Activated CD4-positive, alpha-beta T cell treated with anti-CD3 and anti-CD28 coated beads, Interleukin-2, amount 50 U/mL, for 4 hours (primary cell): ENCODE measurements around the gene RBFOX1.

Experiments used
- DNase-seq, 2 experiments: peaks; one replicate each; pipeline ENCODE4 v3.0.0-alpha.2; 2020

The RBFOX1 gene

DNA sequence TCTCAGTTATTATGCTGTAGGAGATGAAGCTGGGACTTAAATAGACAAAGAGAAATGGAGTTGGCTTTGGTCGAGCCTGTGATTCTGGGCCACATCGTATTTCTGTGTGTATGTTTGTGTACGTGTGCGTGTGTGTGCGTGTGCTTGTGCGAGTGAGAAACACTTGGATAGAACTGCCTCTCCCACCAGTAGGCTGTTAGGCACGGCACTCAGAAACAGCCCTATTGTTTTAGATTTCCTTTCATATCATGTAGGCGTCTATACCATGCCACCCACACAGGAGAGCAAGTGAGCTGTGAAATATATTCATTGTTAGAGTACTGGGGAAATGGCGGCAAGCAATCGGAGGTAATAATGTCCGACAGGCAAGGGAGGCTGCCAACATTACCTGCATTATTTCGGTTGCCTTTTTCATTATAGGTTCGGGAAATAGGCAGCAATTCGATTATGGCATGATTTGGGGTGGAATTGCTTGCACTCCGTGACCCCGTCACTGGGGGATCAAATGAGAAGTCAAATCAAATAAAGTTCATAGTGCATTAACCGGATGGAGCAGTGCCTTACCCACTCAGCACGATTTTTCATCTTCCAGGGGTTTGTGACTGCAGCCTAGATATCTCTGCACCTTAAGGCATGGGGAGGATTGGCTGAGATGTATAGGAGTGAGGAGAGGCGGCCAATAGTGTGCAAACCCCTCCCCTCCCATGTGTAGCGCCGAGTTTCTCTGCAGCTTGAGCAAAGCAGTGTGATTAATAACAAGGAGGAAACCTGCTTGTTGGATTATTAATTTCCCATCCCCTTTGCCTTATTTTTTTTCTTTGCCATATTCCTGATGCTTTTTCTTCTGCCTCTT, 89.6 kb downstream of the RBFOX1 start:
- DNase-seq, result no peak

DNA sequence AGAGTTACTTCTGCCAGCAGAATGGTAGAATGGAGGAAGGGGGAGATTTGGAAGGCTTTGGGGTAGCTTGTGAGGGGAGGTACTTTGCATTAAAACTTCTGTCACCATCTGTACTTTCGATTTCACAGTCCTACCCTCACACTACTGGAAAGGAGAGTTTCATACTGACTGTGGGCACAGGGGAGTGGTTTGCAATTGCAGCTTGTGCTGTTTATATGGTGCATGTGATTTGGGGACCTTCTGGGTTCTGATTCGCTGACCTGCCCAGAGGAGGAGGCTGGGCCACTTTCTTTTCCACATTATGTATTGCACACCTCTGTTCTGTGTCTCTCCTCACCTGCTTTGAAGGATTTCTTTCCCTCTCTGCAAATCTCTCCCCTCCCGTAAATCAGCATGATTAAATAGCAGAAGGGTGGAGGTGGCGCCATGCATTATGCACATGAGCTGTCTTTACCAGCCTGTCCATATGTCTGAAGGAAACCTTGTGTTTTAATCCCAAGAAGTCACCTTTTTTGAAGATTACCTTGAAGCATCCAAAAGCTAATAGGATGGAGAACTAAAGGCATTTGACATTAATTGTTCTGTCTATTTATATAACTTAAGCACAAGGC, 90.9 kb downstream of the RBFOX1 start:
- DNase-seq, result no peak

DNA sequence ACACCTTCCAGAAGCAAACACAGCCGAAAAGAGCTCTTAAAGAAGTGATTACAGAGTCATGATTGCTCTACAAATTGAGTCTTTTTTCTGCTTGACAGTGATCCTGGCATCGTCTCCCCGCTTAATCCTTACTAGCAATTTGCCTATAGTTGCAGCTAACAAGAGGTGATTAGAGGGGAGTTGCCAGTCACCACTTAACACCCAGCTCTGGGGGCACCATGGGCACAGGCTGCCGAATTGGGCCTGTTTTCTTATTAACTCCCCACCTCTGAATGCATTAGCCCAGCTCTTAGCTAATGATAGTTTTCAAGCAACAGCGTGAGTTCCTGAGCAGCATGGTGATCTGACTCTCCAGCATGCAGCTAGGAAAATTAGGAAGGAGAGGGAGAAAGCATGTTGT, 93.5 kb downstream of the RBFOX1 start:
- no peak for DNase-seq

DNA sequence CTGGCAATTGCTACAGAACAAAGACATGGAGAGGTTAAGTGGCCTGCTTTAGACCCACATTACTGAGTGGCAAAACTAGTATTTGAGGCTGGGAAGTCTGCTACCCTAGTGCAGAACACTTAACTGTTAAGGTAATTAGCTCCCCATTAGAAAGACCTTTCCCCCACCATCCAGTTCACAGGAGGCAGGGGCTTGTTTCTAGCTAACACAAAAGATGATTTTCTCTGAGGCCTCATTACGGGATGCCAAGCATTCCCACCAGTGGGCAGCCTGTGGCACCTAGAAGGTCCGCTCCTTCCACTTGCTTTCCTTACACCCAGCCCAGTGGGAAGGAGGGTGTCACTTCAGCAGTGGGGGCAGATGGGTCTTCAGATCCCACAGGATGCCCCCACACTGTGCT, 99.1 kb downstream of the RBFOX1 start:
- no peak for DNase-seq

DNA sequence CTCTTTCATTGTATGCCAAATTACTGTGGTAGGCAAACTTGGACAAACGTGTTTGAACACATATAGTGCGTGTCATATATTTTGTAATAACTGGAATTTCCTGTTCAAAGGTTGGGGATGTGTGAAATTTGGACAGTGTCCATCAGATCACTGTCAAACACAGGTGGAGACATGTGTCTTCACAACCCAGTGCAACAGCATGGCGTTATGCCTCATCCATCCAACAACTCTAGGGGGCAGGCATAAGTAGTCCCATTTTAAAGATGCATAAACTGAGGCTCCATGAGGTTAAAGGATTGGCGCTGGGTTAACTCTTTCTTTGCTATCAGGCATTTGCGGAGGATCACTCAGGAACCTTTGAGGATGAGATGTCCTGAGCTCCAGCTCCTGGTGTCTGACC, 103.7 kb downstream of the RBFOX1 start:
- DNase-seq, result no peak

DNA sequence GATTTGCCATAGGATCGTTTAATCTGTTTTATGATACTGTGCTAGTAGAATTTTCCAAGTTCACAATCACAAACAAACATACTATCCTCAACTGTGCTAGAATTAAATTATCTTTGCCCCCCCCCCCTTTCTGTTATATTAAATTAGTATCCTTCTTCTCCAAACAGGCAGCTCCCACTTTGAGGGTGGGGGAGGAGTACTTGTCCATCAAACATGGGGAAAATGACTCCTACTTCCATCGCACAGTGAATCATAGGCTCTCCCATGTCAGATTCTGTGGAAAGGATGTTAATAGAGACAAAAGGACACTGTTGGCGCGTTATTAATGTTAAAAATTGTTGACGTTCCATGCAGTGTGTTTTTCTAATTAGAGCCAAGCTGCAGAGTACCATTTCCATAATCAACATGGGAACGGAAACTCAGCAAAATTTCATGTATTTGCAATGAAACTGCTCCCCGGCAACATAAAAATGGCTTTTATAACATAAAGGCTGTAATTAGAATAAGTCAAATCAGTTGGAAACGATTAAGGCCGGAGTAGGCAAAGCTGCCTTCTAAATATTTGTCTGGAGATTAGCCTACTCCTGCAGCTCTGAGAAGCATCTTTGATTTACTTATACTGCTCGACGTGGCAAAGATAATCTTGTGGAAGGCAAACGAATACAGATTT, 104.6 kb downstream of the RBFOX1 start:
- no peak for DNase-seq

DNA sequence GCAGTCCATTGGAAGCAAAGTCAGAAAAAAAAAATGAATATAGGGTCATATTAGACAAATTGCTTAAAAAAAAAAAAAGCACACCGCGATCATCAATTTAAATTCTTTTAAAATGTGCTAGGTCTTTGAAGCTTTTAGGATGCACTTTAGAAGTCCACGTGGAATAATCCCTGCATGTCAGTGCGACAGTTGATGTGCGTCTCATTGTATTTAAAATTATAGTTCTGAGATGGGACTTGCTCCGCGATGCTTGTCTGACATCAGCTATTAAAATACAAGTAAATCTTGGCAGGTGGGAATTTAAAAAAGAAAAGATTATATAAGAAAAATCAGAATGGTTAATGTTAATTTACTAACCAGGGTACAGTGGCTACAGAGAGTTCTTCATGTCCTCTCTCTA, 105.2 kb downstream of the RBFOX1 start:
- DNase-seq, result no peak

DNA sequence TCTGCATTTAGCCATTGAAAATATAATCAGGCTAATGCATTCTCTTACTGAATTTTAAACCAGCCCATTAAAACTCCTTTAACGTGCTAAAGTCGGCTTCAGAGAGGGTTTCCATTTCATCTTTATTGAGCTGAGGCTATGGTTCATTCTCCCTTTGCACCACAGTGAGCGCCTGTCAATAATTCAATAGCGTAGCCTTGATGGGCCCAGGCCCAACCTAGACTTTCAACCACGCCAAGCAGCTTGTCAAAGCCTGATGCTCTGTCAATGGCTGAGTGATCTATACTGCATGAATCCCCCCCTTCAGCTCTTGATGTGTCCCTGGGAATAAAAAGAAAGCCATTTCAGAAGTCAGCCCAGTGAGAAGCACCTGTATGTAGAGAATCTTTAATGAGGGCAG, 106.0 kb downstream of the RBFOX1 start:
- DNase-seq, result no peak

DNA sequence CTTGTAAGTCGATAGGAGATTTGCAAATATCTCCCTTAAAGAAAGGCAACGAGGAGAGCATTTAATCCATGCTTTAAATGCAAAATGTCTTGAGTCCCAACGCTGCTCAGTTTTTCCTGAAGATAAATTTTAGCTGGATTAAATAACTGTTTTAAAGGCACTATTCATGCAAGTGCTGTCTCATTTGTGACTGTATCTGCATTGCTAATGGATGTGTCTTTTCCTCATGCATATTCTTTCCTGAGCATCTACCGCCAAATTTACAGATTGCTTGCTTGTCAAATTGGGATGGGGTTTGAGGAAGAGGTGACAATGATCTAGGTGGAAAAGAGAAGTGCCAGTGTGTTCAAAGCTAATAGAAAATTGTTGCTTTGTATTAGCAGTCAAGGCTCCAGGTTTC, 106.9 kb downstream of the RBFOX1 start:
- no peak for DNase-seq

DNA sequence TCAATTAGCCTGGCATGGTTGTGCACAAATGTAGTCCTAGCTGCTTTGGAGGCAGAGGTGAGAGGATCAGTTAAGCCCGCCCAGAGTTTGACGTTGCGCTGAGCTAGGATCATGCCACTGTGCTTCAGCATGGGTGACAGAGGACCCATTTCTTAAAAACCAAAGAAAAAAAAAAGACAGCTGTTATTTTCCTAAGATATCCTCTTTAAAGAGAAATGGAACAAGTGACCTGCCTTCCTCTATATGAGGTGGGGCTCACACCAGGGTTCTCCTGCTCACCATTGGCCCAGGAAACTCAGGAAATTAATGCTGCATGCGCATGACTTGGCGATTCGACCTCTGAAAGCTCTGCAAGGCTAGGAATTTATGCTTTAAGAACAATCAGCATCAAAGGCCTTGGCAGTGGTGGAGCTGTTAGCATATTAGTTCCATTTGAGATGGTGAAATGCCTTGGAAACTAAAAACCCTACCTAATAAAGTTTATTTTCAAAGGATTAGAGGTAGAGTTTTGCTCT, 108.3 kb downstream of the RBFOX1 start:
- DNase-seq, result no peak

DNA sequence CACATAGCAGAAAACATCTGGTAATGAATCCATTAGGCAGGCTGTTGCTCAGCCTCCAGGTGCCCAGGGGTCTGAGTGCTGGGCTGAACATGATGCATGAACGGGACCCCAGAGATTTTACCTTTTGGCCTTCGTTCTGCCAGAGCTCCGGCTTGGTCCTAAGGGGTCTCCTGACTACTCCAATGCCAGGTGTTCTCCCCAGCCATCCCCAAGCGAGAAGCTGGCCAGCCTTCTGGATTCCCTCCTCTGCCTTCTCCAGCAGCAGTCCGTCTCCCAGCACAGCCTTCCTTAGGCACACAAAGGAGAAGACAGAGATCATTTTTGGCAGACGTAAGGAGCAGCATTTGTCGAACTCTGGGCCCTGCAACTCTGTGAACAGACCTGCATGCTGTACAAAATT, 109.4 kb downstream of the RBFOX1 start:
- DNase-seq, result no peak

DNA sequence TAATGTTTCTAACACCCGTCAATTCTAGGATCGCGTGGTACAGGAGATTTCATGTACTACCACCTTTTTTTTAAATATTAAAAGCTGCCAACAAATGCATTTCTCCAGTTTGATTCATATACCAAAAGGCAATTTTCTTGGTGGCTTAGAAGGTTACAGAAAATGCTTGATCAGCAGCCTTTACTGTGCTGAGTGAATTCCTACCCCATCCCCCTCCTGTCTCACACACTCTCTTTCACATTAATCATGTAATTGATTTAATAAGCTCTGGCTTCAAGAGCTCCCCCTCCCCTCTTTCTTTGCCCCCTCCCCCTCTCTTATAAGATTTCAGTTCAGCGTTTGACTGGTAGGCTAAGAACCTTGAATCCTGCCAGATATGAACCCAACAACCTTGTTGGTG, 110.5 kb downstream of the RBFOX1 start:
- DNase-seq, result no peak

DNA sequence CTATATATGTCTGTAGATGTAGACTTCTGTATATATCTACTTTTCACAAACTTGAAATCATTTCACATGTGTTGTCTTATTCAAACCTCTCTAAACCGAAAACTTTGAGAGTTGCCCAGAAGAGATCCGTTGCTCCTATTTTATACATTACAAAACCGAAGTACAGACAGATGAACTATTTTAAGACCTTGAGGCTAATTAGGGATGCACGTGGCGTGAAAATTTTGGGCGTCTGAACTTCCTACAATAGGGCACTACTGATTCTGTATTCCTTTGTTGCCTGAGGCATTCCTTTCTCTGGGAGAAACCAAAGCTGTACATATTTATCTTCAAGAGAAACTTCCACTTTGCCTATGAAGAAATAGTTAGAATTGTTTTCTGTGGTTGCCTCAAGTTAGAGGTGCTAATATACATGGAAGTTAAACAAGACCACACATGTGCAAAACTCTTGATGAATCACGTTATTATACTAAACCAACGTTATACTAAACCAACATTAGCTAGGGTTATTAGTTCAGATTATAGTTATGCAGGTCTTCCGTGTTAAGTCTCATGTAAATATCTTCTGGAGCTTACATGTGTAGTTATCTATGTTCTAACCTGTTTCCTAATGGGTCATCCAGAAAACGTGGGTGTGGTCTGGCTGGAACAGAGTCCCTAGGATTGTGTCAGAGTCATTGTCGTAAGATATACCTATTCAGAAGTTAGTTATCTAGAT, 111.2 kb downstream of the RBFOX1 start:
- DNase-seq, result no peak

DNA sequence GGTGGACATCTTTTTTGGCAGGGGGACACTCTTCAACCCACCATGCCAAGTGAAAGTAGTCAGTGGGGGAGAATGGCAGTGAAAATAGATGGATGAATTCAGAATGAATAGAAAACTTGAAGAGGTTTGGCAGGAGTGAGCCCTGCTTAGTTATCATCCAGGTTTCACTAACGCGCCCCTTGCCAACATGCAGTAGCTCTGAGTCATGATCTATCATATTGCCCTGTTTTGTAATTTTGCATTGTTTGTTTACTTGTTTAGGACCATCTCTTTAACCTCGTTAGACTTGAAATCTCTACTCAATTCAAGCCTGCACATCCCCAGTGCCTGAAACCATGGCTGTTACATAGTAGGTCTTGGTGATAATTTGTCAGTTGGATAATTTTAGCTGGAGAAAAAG, 116.7 kb downstream of the RBFOX1 start:
- DNase-seq, result no peak

DNA sequence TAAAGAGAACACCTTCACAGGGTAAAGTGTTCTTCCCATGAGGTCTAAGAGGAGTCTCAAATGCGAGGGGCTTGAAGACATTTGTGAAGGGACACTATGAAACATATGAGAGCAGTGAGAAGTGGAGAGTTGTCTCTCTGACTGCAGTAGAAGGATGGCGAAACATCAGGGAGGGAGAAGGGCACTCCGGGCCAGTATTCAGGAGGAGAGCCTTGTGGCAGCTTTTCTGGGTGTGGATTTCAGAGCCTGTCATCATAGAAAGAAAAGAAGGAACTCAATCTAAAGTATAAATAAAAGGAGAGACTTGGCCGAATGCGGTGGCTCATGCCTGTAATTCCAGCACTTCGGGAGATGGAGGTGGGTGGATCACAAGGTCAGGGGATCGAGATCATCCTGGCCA, 117.2 kb downstream of the RBFOX1 start:
- DNase-seq, result no peak

DNA sequence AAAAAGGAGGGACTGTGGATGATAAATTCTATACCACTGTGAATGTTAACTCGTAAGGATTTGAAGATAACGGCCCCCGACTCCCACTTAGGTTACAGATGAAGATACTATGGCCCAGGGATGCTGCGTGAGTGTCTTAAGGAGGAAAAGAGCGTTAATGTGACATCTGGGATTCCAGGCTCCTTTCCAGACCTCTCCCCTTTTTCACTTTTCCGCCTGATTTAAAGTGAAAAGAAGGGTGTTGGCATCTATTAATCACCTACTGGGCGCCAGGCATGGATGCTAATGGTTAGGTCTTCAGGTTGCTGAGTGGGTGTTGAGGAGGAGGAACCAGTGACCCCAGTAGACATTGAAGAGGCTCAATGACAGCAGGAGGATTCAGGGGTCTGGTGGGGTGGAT, 117.8 kb downstream of the RBFOX1 start:
- no peak for DNase-seq

DNA sequence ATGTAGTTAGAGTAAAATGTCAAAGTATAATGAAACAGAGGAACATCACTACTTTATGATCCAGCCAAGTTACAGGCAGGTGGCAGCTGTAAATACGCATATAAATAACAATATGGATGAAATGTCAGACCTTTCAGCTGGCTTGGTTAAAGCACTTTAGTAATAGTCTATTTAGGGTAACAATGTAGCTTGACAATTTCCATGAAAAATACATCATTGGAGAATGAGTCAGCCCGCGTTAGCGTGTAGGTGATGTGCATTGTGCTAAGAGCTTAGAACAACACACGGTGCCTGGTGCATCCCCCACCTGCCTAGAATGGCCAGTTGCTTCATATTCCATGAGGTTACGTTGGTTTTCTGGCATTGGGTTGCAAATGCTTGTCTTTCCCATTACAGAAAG, 119.4 kb downstream of the RBFOX1 start:
- DNase-seq, result no peak

DNA sequence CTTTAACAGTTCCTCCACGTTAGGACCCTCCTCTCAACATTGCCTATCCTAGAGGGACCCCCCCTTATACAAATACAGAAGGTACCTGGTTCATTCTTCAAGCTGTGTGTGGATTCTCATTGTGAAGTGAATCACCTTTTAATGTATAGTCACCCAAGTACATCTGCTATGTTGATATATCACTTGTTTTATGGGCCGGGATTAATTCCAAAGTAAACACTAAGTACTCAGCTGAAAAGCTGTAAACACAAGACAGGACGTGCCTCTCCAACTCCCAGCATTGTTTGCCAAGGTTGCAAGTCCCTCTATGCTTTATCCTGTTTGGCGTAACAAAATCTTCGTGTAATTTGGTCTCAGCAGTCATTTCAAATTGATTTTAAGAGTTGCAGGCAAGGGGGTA, 123.6 kb downstream of the RBFOX1 start:
- no peak for DNase-seq

DNA sequence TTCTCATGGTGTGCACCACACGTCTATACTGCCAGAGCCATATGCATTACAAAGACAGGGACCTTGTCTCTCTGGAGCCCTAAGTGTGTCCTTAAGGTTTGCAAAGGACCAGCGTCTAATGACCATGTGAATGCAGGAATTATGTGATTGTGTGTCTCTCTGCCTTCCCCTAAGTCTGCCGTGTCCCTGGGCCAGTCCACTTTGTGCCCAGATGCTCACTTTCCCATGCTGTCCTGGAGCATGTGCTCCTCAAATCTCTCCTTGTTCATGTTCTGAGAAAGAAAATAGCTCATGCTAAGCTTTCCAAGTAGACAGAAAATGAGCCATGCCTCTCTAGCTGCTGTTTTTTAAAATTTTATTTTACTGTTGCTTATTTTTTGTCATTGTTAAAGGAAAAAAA, 125.5 kb downstream of the RBFOX1 start:
- no peak for DNase-seq

DNA sequence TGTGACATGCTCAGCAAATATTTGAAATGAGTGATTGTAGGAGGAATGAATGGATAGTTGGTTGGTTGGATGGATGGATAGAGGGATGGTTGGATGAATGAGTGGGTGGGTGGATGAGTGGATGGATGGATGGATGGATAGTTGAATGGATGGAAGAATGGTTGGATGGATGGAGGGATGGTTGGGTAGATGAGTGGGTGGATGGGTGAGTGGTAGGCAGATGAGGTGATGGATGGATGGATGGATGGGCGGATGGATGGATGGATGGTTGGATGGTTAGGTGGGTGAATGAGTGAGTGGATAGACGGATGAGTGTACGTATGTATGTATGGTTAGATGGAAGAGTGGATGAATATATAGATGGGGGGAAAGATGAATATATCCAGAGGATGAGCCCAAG, 137.7 kb downstream of the RBFOX1 start:
- DNase-seq, result no peak

DNA sequence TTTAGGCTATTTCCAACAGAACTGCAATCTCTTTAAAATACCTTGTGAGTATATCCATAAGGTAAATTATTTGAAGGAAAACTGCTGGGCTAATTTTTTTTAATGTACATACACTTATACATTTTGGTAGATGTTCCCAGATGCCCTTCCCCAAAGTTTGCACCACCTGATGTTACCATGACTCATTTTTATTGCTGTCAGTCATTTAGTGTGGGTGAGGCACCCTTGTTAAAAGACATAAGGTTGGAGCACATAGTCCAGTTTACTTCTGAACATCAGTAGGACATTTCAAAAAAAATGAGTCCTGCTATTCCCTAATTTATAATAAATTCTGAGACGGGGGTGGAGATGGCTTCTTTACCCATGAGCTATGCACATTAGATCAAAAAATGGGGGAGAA, 138.6 kb downstream of the RBFOX1 start:
- no peak for DNase-seq

DNA sequence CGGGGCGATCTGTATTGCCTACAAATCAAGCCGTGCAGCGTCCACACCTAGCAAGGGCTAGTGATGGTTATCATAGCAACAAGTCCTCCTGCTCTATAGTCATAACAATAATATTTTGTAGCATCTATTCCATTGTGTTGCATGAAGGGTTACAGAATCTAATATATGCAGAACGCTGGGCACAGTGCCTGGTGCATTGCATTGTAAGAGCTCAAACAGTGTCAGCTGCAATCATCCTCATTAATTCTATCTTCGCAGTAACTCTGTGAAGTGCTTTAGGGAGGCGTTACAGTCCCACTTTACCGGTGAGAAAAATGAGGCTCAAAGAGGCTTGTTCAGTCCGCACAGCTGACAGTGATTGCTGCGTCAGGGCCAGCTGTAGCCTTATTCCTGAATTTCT, 149.4 kb downstream of the RBFOX1 start:
- no peak for DNase-seq

DNA sequence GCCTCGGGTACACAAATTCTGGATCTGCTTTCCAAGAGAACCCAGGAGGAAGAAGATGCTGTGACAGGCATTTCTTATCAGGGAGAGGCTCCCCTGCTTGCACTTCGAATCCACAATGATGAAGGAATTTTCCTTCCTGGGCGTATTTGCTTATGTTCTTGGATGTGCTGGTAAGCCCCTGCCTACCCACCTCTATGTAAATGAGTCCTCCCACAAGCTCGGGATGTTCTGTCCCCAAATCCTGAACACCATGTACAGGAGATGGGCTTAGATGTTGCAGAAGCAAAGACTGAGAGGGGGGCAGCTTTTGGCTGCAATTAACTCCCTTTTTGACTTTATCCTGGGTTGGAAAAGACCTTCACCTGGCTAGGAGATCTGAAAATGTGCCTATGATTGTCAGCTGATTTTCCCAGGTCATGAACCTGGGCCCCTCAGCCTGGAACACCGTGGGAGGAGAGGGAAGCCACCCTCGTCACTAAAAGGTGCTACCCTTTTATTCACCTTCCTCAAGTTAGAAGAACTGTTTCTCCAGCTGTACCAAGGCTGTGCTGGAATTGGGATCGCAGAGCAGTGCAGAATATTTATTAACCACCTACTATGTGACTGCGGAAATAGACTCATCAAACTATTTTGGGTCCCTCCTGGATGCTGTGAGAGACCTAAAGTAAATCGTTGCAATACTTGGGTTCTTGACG, 150.1 kb downstream of the RBFOX1 start:
- DNase-seq, result no peak
